ENCODE measurements around the gene TMEM237.

DNA sequence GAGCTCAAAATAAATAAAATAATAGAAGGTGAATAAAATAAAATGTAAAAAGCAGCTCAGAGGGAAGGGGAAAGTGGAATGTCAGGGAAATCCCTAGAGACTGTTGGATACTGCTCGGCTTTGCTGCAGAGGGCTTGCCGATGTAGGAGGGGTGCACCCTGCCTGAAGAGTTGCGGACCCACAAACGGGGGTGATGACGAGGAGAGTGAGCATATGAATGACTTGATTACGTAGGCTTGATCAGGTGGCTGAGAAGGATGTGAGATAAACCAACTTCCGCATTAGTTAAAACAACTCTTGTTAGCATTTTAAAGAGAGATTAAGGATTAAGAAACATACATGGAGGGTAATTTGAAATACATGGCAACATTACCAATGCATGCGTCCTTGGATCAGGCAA lies 21.0 kb upstream of the TMEM237 start:
- TF ChIP-seq, protein P1, sequence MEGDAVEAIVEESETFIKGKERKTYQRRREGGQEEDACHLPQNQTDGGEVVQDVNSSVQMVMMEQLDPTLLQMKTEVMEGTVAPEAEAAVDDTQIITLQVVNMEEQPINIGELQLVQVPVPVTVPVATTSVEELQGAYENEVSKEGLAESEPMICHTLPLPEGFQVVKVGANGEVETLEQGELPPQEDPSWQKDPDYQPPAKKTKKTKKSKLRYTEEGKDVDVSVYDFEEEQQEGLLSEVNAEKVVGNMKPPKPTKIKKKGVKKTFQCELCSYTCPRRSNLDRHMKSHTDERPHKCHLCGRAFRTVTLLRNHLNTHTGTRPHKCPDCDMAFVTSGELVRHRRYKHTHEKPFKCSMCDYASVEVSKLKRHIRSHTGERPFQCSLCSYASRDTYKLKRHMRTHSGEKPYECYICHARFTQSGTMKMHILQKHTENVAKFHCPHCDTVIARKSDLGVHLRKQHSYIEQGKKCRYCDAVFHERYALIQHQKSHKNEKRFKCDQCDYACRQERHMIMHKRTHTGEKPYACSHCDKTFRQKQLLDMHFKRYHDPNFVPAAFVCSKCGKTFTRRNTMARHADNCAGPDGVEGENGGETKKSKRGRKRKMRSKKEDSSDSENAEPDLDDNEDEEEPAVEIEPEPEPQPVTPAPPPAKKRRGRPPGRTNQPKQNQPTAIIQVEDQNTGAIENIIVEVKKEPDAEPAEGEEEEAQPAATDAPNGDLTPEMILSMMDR (IDR thresholded peaks at IDR 0.05), result no peak
- TF ChIP-seq MXI1 (IDR thresholded peaks at IDR 0.05; ENCODE audit: low read depth, low read length), result no peak
- TF ChIP-seq, protein P2, sequence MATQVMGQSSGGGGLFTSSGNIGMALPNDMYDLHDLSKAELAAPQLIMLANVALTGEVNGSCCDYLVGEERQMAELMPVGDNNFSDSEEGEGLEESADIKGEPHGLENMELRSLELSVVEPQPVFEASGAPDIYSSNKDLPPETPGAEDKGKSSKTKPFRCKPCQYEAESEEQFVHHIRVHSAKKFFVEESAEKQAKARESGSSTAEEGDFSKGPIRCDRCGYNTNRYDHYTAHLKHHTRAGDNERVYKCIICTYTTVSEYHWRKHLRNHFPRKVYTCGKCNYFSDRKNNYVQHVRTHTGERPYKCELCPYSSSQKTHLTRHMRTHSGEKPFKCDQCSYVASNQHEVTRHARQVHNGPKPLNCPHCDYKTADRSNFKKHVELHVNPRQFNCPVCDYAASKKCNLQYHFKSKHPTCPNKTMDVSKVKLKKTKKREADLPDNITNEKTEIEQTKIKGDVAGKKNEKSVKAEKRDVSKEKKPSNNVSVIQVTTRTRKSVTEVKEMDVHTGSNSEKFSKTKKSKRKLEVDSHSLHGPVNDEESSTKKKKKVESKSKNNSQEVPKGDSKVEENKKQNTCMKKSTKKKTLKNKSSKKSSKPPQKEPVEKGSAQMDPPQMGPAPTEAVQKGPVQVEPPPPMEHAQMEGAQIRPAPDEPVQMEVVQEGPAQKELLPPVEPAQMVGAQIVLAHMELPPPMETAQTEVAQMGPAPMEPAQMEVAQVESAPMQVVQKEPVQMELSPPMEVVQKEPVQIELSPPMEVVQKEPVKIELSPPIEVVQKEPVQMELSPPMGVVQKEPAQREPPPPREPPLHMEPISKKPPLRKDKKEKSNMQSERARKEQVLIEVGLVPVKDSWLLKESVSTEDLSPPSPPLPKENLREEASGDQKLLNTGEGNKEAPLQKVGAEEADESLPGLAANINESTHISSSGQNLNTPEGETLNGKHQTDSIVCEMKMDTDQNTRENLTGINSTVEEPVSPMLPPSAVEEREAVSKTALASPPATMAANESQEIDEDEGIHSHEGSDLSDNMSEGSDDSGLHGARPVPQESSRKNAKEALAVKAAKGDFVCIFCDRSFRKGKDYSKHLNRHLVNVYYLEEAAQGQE (IDR thresholded peaks at IDR 0.05; ENCODE audit: low read depth, low read length), result no peak
- no peak for TF ChIP-seq TCF12 (IDR thresholded peaks at IDR 0.05)
- TF ChIP-seq GABPA (IDR thresholded peaks at IDR 0.05; ENCODE audit: low read depth), result no peak
- TF ChIP-seq CHD2 (IDR thresholded peaks at IDR 0.05; ENCODE audit: low read length, partially characterized antibody), result no peak
- TF ChIP-seq POLR2AphosphoS5 (IDR thresholded peaks at IDR 0.05; ENCODE audit: low read depth, low read length), result no peak
- TF ChIP-seq EZH2phosphoT487 (IDR thresholded peaks at IDR 0.05; ENCODE audit: borderline replicate concordance, low read depth), result no peak

Measured in SK-N-SH (cell line).